Activated CD8-positive, alpha-beta T cell treated with anti-CD3 and anti-CD28 coated beads for 36 hours (primary cell): ENCODE measurements around the gene CD300C. TPM values are rescaled to one million over a fixed set of nuclear protein-coding genes. Genes with fewer than 3 reads are reported as not detected.

Experiments used
- ATAC-seq: fragments of 200-7000 bp; cut with Tn5 transposase; one replicate; pipeline ENCODE4 v1.10.0; 2021; ENCODE audit warnings: mild to moderate bottlenecking, moderate library complexity
- CTCF ChIA-PET: fragments of 350-600 bp; sonication (Branson Sonifier 250); formaldehyde crosslinking; loops from one replicate; lab custom pipeline; 2021; ENCODE audit warnings: antibody characterized with exemption; lab: Charles Lee
- POLR2A ChIA-PET: fragments of 350-600 bp; sonication (Branson Sonifier 250); formaldehyde crosslinking; loops from one replicate; lab custom pipeline; 2021; ENCODE audit warnings: antibody characterized with exemption; lab: Charles Lee
- DNase-seq: peaks from one replicate; pipeline ENCODE4 v3.0.0-alpha.2; 2020
- H3K27ac Mint-ChIP-seq: one replicate; pipeline ENCODE4 v1.8.0; 2021; ENCODE audit warnings: mild to moderate bottlenecking, mixed read lengths
- H3K27me3 Mint-ChIP-seq: one replicate; pipeline ENCODE4 v1.8.0; 2021; ENCODE audit warnings: mixed read lengths
- H3K36me3 Mint-ChIP-seq: one replicate; pipeline ENCODE4 v1.8.0; 2021; ENCODE audit warnings: low read depth, mixed read lengths
- H3K4me1 Mint-ChIP-seq: one replicate; pipeline ENCODE4 v1.8.0; 2021; ENCODE audit warnings: low read depth, mixed read lengths
- H3K4me3 Mint-ChIP-seq: one replicate; pipeline ENCODE4 v1.8.0; 2021; ENCODE audit warnings: mild to moderate bottlenecking, moderate library complexity, mixed read lengths
- H3K9me3 Mint-ChIP-seq: one replicate; pipeline ENCODE4 v1.8.0; 2021; ENCODE audit warnings: mixed read lengths
- CTCF ChIP-seq: fragments of 200-600 bp; IDR thresholded peaks from one replicate; pipeline ENCODE4 v1.8.0; 2022; ENCODE audit warnings: antibody characterized with exemption, mild to moderate bottlenecking
- intact Hi-C: fragments of 100-400 bp; cut with micrococcal nuclease; formaldehyde crosslinking; loops from one replicate; pipeline ENCODE4 v1.10.0; 2022
- total RNA-seq, 2 experiments: library from RNA; stranded (reverse); gene quantifications; one replicate each; pipeline ENCODE4 v1.2.3, GENCODE V29; 2021

CD300C gene
- not detected for total RNA-seq

GRCh38 chr17:74545843-74546230 lies at the start of gene CD300C:
Gene CD300C, minus strand, starts transcription at chr17:74546115. Its CDS starts 333 bp downstream, at chr17:74545782.
- Mint-ChIP-seq H3K27me3 (peaks cover 4% of the 10 kb centered on the region), H3K9me3 (no peaks in the 10 kb centered on the region), H3K4me1 (peaks cover 7% of the 10 kb centered on the region), H3K4me3 (no peak within 1 kb of the TSS), H3K27ac (no peak within 1 kb of the TSS), H3K36me3 (no peaks in the 10 kb centered on the region)
- no peak for TF ChIP-seq CTCF
- POLR2A ChIA-PET = no interaction called here
- no peak for ATAC-seq
- CTCF ChIA-PET = interaction anchor here (0.9 to 1.3 kb wide), 2 partner anchors 21 to 58 kb away, joined by 3 to 5 read pairs; no protein-coding TSS in a partner anchor
- peak; percentile 20 for DNase-seq
- intact Hi-C loops = no loop called here

GRCh38 chr17:74595037-74595750 lies 49.3 kb upstream of the CD300C start:
- CTCF ChIA-PET = interaction anchor here (0.9 to 1.4 kb wide), 2 partner anchors 29 to 63 kb away, joined by 3 read pairs; no protein-coding TSS in a partner anchor
- DNase-seq (no peak), ATAC-seq (no peak)
- Mint-ChIP-seq H3K27ac (no peak overlapping the region), H3K4me1 (peaks cover 17% of the 10 kb centered on the region), H3K27me3 (peaks cover 19% of the 10 kb centered on the region), H3K9me3 (no peaks in the 10 kb centered on the region), H3K4me3 (no peak overlapping the region), H3K36me3 (no peaks in the 10 kb centered on the region)
- POLR2A ChIA-PET = no interaction called here
- intact Hi-C loops = no loop called here
- TF ChIP-seq CTCF = no peak

- Mint-ChIP-seq H3K36me3 (no peaks in the 10 kb centered on the region), H3K27me3 (peaks cover 8% of the 10 kb centered on the region), H3K4me3 (no peak within 1 kb of the TSS), H3K9me3 (no peaks in the 10 kb centered on the region), H3K4me1 (peaks cover 9% of the 10 kb centered on the region), H3K27ac (no peak within 1 kb of the TSS)
- ATAC-seq = peak; percentile 45
- TF ChIP-seq CTCF = no peak
- ChIA-PET POLR2A (interaction anchor here (0.8 to 1.4 kb wide), 3 partner anchors 12 to 16 kb away, joined by 3 to 4 read pairs (median 4); no protein-coding TSS in a partner anchor), CTCF (interaction anchor here (1.0 to 1.7 kb wide), 5 partner anchors 8 to 95 kb away, joined by 3 read pairs; no protein-coding TSS in a partner anchor)
- DNase-seq = no peak
- intact Hi-C loops = no loop called here
Observed at GRCh38 chr17:74592087-74592990, 46.4 kb upstream of the CD300C start, which contains the start of gene CD300LD. Gene CD300LD, minus strand, starts transcription at chr17:74592283. Its CDS starts 81 bp downstream, at chr17:74592202.

- no peak for TF ChIP-seq CTCF
- Mint-ChIP-seq H3K27ac (no peak overlapping the region), H3K36me3 (no peaks in the 10 kb centered on the region), H3K27me3 (peaks cover 8% of the 10 kb centered on the region), H3K4me1 (peaks cover 9% of the 10 kb centered on the region), H3K4me3 (no peak overlapping the region), H3K9me3 (no peaks in the 10 kb centered on the region)
- ChIA-PET CTCF (interaction anchor here (1.2 to 1.7 kb wide), 3 partner anchors 9 to 94 kb away, joined by 3 read pairs; no protein-coding TSS in a partner anchor), POLR2A (interaction anchor here (0.8 to 1.4 kb wide), 2 partner anchors 11 to 15 kb away, joined by 4 read pairs; no protein-coding TSS in a partner anchor)
- intact Hi-C loops = no loop called here
- DNase-seq (no peak), ATAC-seq (no peak)
Observed at GRCh38 chr17:74591503-74591902, 45.6 kb upstream of the CD300C start.
